ENCODE data around the gene TTC22. TPM values are rescaled to one million over a fixed set of nuclear protein-coding genes. Genes with fewer than 3 reads are reported as not detected.

TTC22 gene
- total RNA-seq, 4 donors from 2014 or later, result under 0.01 to 0.17 (median 0.09) TPM

- H3K27ac ChIP-seq (replicated peaks in 1 of 4), result no peak overlapping the region
- DNase-seq (ENCODE audit: extremely low spot score), result no peak
- intact Hi-C loops (cut with DNase I), result no loop called here
- peaks cover 0 to 52% (median under 1%) of the 10 kb centered on the region in 4 donors for H3K27me3 ChIP-seq
- H3K4me1 ChIP-seq, result peaks cover 0 to 4% (median 0%) of the 10 kb centered on the region in 4 donors
- TF ChIP-seq CTCF (IDR thresholded peaks at IDR 0.05) (no peak), POLR2AphosphoS5 (IDR thresholded peaks at IDR 0.05) (no peak), POLR2A (IDR thresholded peaks at IDR 0.05; ENCODE audit: low read depth) (no peak), EP300 (IDR thresholded peaks at IDR 0.05) (no peak)
- WGBS, result 75% methylated on average over 8 of the region's 11 CpGs
- no peaks in the 10 kb centered on the region for H3K36me3 ChIP-seq
- H3K9me3 ChIP-seq, result no peaks in the 10 kb centered on the region
- no peak overlapping the region for H3K4me3 ChIP-seq
These were observed 5.9 kb upstream of the TTC22 start for GRCh38 chr1:54806931-54807611.

- no peak for DNase-seq (ENCODE audit: extremely low spot score)
- H3K4me1 ChIP-seq, result peaks cover 4 to 11% (median 7%) of the 10 kb centered on the region in 4 donors
- no peaks in the 10 kb centered on the region for H3K9me3 ChIP-seq
- 81% methylated on average over 34 of the region's 35 CpGs for WGBS
- TF ChIP-seq CTCF (IDR thresholded peaks at IDR 0.05), result no peak
- TF ChIP-seq EP300 (IDR thresholded peaks at IDR 0.05), result no peak
- TF ChIP-seq POLR2A (IDR thresholded peaks at IDR 0.05; ENCODE audit: low read depth), result no peak
- TF ChIP-seq POLR2AphosphoS5 (IDR thresholded peaks at IDR 0.05), result no peak
- H3K36me3 ChIP-seq, result no peaks in the 10 kb centered on the region
- peaks cover 0 to 63% (median 6%) of the 10 kb centered on the region in 4 donors for H3K27me3 ChIP-seq
- H3K27ac ChIP-seq (replicated peaks in 1 of 4), result no peak overlapping the region
- no peak overlapping the region for H3K4me3 ChIP-seq
- intact Hi-C loops (cut with DNase I), result no loop called here
These were observed 4.9 kb upstream of the TTC22 start for GRCh38 chr1:54805981-54806381.

- intact Hi-C loops (cut with DNase I), result no loop called here
- H3K36me3 ChIP-seq, result no peaks in the 10 kb centered on the region
- TF ChIP-seq POLR2AphosphoS5 (IDR thresholded peaks at IDR 0.05), result no peak
- no peak for TF ChIP-seq POLR2A (IDR thresholded peaks at IDR 0.05; ENCODE audit: low read depth)
- TF ChIP-seq CTCF (IDR thresholded peaks at IDR 0.05), result no peak
- no peak for TF ChIP-seq EP300 (IDR thresholded peaks at IDR 0.05)
- 100% methylated on average over 1 of the region's 3 CpGs for WGBS
- H3K27ac ChIP-seq (replicated peaks in 1 of 4), result no peak overlapping the region
- H3K27me3 ChIP-seq, result peaks cover 0 to 68% (median 8%) of the 10 kb centered on the region in 4 donors
- H3K9me3 ChIP-seq, result no peaks in the 10 kb centered on the region
- H3K4me1 ChIP-seq, result peaks cover 6 to 15% (median 12%) of the 10 kb centered on the region in 4 donors
- H3K4me3 ChIP-seq, result no peak overlapping the region
- DNase-seq (ENCODE audit: extremely low spot score), result no peak
These were observed 4.3 kb upstream of the TTC22 start for GRCh38 chr1:54805466-54805865.

GRCh38 chr1:54804471-54805132 lies 3.5 kb upstream of the TTC22 start:
- H3K4me1 ChIP-seq, result peaks cover 6 to 15% (median 13%) of the 10 kb centered on the region in 4 donors
- intact Hi-C loops (cut with DNase I), result no loop called here
- no peak overlapping the region for H3K27ac ChIP-seq (replicated peaks in 1 of 4)
- 77% methylated on average over 6 of the region's 6 CpGs for WGBS
- peaks cover 0 to 72% (median 8%) of the 10 kb centered on the region in 4 donors for H3K27me3 ChIP-seq
- no peak overlapping the region for H3K4me3 ChIP-seq
- DNase-seq (ENCODE audit: extremely low spot score), result no peak
- H3K36me3 ChIP-seq, result no peaks in the 10 kb centered on the region
- no peak for TF ChIP-seq EP300 (IDR thresholded peaks at IDR 0.05)
- no peak for TF ChIP-seq CTCF (IDR thresholded peaks at IDR 0.05)
- TF ChIP-seq POLR2A (IDR thresholded peaks at IDR 0.05; ENCODE audit: low read depth), result no peak
- TF ChIP-seq POLR2AphosphoS5 (IDR thresholded peaks at IDR 0.05), result no peak
- no peaks in the 10 kb centered on the region for H3K9me3 ChIP-seq

Data from esophagus muscularis mucosa (tissue), 4 donors.